Keratinocyte (primary cell): Measurements from ENCODE around the gene DOK6. TPM values are rescaled to one million over a fixed set of nuclear protein-coding genes. Genes with fewer than 3 reads are reported as not detected.
"Not testable (repeated sequence)": the region's sequence is repeated elsewhere in the genome, so short reads cannot be mapped to it uniquely, and the experiment has no call there.

ENCODE experiments used
- DNase-seq: peaks from one replicate; pipeline ENCODE4 v3.0.0-alpha.2; 2011; ENCODE audit warnings: low read depth, missing footprints, low spot score
- FAIRE-seq: peaks from 2 replicates; lab custom pipeline; 2011; peaks lifted over from hg19 to GRCh38; lab: Jason Lieb, UNC
- H2AFZ ChIP-seq: 2 replicates; pipeline ENCODE4 v1.6.0; 2012; ENCODE audit warnings: low read length, control low read depth, inconsistent platforms; ENCODE audit not compliant: control insufficient read depth
- H3K27ac ChIP-seq: 2 replicates; pipeline ENCODE4 v1.5.1; 2011; ENCODE audit warnings: low read length; ENCODE audit not compliant: control insufficient read depth, insufficient read depth
- H3K27me3 ChIP-seq: 3 replicates; pipeline ENCODE4 v1.6.0; 2011; ENCODE audit warnings: low read length; ENCODE audit not compliant: control insufficient read depth, insufficient read depth; ENCODE audit errors: extremely low read depth
- H3K36me3 ChIP-seq, 2 experiments: 2 replicates in 1 of 2; 3 replicates in 1 of 2; pipeline ENCODE4 v1.5.1; 2011; ENCODE audit warnings: low read length in 2 of 2, mild to moderate bottlenecking in 1 of 2; ENCODE audit not compliant: control insufficient read depth in 2 of 2, insufficient read depth in 2 of 2; ENCODE audit errors: extremely low read depth in 1 of 2
- H3K4me1 ChIP-seq: 3 replicates; pipeline ENCODE4 v1.5.1; 2011; ENCODE audit warnings: low read length; ENCODE audit not compliant: control insufficient read depth, insufficient read depth; ENCODE audit errors: extremely low read depth
- H3K4me2 ChIP-seq: 3 replicates; pipeline ENCODE4 v1.6.0; 2011; ENCODE audit warnings: low read depth, low read length; ENCODE audit not compliant: control insufficient read depth, insufficient read depth; ENCODE audit errors: extremely low read depth
- H3K4me3 ChIP-seq, 3 experiments: fragments of 200-600 bp in 1 of 3; sonication (generic) in 1 of 3; 2 replicates in 2 of 3; 3 replicates in 1 of 3; pipeline ENCODE4 v1.5.1; 2011 to 2016; ENCODE audit warnings: low read length in 3 of 3, mild to moderate bottlenecking in 3 of 3, control low read depth in 2 of 3, inconsistent platforms in 1 of 3, low read depth in 1 of 3, mixed read lengths in 1 of 3, mixed run types in 1 of 3, moderate library complexity in 1 of 3; ENCODE audit not compliant: control insufficient read depth in 2 of 3, insufficient read depth in 2 of 3; ENCODE audit errors: extremely low read depth in 1 of 3
- H3K79me2 ChIP-seq: 2 replicates; pipeline ENCODE4 v1.6.0; 2012; ENCODE audit warnings: low read length; ENCODE audit not compliant: control insufficient read depth, insufficient read depth
- H3K9ac ChIP-seq: 3 replicates; pipeline ENCODE4 v1.6.0; 2011; ENCODE audit warnings: low read length; ENCODE audit not compliant: control insufficient read depth, insufficient read depth; ENCODE audit errors: extremely low read depth
- H3K9me1 ChIP-seq: 3 replicates; pipeline ENCODE4 v1.6.0; 2011; ENCODE audit warnings: low read length; ENCODE audit not compliant: control insufficient read depth, insufficient read depth; ENCODE audit errors: extremely low read depth
- H3K9me3 ChIP-seq: 2 replicates; pipeline ENCODE4 v1.5.1; 2012; ENCODE audit warnings: low read depth, low read length; ENCODE audit not compliant: control insufficient read depth
- H4K20me1 ChIP-seq: 3 replicates; pipeline ENCODE4 v1.6.0; 2011; ENCODE audit warnings: low read length; ENCODE audit not compliant: control insufficient read depth, insufficient read depth; ENCODE audit errors: extremely low read depth
- EZH2 ChIP-seq: IDR thresholded peaks from one replicate; pipeline ENCODE4 v1.6.1; 2012; ENCODE audit warnings: inconsistent platforms, mild to moderate bottlenecking, low read length, moderate library complexity
- dilution Hi-C: fragments of 300-500 bp; cut with MboI; formaldehyde crosslinking; loops from one replicate; pipeline ENCODE4 v1.7.0; 2020; ENCODE audit warnings: low sequenced_read_pairs; ENCODE audit not compliant: extremely low pct_ligation_motif_present
- polyA plus RNA-seq, 5 experiments: library from polyadenylated mRNA; depleted of rRNA in 3 of 5; stranded (reverse) in 3 of 5; stranded (forward) in 1 of 5; unstranded in 1 of 5; fragments of >200 nt; gene quantifications; 1 replicate in 1 of 5; 2 replicates in 3 of 5; 3 replicates in 1 of 5; pipeline versions ENCODE4 v1.2.1 to v1.2.3, GENCODE V29; 2011 to 2012; ENCODE audit warnings: missing spikeins in 2 of 5, low read depth in 1 of 5, low replicate concordance in 1 of 5
- TF ChIP-seq, protein P1 (sequence below), 3 experiments: IDR thresholded peaks in 1 of 3; conservative IDR thresholded peaks in 1 of 3; optimal IDR thresholded peaks in 1 of 3; 2 replicates in 2 of 3; 3 replicates in 1 of 3; pipeline versions ENCODE3 to v1.5.1; 2011; ENCODE audit warnings: low read length in 3 of 3, mild to moderate bottlenecking in 3 of 3, moderate library complexity in 2 of 3, control low read depth in 1 of 3, inconsistent platforms in 1 of 3; ENCODE audit not compliant: insufficient read depth in 2 of 3; ENCODE audit errors: extremely low read depth in 1 of 3

Gene DOK6
- polyA plus RNA-seq, 1 donor (not counting 4 experiments of a cell fraction or from before 2014, with no cell fraction given) = not detected

DNA sequence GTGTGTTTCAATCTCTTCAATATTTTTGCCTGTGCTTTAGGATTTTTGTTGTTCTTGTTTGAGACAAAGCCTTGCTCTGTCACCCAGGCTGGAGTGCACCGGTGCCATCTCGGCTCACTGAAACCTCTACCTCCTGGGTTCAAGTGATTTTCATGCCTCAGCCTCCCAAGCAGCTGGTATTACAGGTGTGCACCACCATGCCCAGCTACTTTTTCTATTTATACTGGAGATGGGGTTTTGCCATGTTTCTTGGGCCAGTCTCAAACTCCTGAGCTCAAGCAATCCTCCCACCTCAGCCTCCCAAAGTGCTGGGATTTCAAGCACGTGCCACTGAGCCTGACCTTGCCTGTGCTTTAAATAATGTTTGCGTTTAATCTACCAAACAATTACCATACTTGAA lies 43.1 kb upstream of the DOK6 start:
- H3K27me3 ChIP-seq = no peaks in the 10 kb centered on the region
- H3K4me1 ChIP-seq = no peaks in the 10 kb centered on the region
- no peak overlapping the region for H3K4me3 ChIP-seq
- no peak overlapping the region for H3K9ac ChIP-seq
- H2AFZ ChIP-seq = no peak overlapping the region
- no peak overlapping the region for H3K27ac ChIP-seq
- TF ChIP-seq EZH2 = no peak
- TF ChIP-seq, protein P1, sequence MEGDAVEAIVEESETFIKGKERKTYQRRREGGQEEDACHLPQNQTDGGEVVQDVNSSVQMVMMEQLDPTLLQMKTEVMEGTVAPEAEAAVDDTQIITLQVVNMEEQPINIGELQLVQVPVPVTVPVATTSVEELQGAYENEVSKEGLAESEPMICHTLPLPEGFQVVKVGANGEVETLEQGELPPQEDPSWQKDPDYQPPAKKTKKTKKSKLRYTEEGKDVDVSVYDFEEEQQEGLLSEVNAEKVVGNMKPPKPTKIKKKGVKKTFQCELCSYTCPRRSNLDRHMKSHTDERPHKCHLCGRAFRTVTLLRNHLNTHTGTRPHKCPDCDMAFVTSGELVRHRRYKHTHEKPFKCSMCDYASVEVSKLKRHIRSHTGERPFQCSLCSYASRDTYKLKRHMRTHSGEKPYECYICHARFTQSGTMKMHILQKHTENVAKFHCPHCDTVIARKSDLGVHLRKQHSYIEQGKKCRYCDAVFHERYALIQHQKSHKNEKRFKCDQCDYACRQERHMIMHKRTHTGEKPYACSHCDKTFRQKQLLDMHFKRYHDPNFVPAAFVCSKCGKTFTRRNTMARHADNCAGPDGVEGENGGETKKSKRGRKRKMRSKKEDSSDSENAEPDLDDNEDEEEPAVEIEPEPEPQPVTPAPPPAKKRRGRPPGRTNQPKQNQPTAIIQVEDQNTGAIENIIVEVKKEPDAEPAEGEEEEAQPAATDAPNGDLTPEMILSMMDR (optimal IDR thresholded peaks at IDR 0.05 in 1 of 3, IDR thresholded peaks at IDR 0.05 in 1 of 3, conservative IDR thresholded peaks at IDR 0.05 in 1 of 3; ENCODE audit: extremely low read depth in 1 of 3, insufficient read depth in 2 of 3, low read length in 3 of 3) = no peak
- no peaks in the 10 kb centered on the region for H4K20me1 ChIP-seq
- no peaks in the 10 kb centered on the region for H3K79me2 ChIP-seq
- dilution Hi-C loops = no loop called here
- no peaks in the 10 kb centered on the region for H3K9me1 ChIP-seq
- FAIRE-seq = no peak
- H3K4me2 ChIP-seq = no peak overlapping the region
- no peaks in the 10 kb centered on the region for H3K36me3 ChIP-seq
- no peaks in the 10 kb centered on the region for H3K9me3 ChIP-seq
- no peak for DNase-seq

DNA sequence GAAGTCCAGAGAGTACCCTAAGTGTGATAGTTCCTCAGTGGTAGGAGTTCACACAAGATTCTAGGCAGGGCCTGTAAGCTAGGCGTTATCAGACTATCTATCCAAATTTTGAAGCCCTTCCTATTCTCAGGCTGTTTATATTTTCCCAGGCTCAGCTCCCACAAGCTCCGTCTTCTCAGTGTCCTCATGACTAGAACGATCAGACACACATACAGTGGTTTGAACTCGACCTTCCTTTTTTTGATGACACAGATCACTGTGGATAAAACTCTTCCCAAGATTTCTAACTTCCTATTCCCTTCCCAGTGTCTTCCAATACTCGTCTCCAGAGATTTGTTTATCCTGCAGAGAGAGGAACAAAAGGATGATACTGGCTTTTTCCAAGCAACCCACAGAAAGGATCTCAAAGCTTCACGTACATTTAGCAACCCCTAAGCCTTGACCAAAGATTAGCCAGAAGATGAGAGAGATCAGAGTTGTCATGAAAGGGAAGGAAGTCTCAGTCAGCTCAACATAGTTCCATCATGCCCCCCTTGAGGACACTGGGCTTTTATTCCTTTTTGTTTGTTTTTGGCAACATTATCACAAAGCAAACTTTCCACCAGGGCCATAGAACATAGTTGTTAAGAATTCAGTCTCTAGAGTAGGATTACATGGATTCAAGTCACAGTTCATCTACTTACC lies 42.3 kb upstream of the DOK6 start:
- no peak overlapping the region for H2AFZ ChIP-seq
- H3K79me2 ChIP-seq = no peaks in the 10 kb centered on the region
- no peak overlapping the region for H3K27ac ChIP-seq
- H3K9ac ChIP-seq = no peak overlapping the region
- H3K9me3 ChIP-seq = no peaks in the 10 kb centered on the region
- H4K20me1 ChIP-seq = no peaks in the 10 kb centered on the region
- H3K36me3 ChIP-seq = no peaks in the 10 kb centered on the region
- dilution Hi-C loops = no loop called here
- DNase-seq (no peak), FAIRE-seq (no peak)
- TF ChIP-seq, protein P1 (optimal IDR thresholded peaks at IDR 0.05 in 1 of 3, IDR thresholded peaks at IDR 0.05 in 1 of 3, conservative IDR thresholded peaks at IDR 0.05 in 1 of 3; ENCODE audit: extremely low read depth in 1 of 3, insufficient read depth in 2 of 3, low read length in 3 of 3) = no peak
- no peak for TF ChIP-seq EZH2
- H3K4me2 ChIP-seq = no peak overlapping the region
- no peaks in the 10 kb centered on the region for H3K27me3 ChIP-seq
- H3K4me1 ChIP-seq = no peaks in the 10 kb centered on the region
- H3K9me1 ChIP-seq = no peaks in the 10 kb centered on the region
- no peak overlapping the region for H3K4me3 ChIP-seq

DNA sequence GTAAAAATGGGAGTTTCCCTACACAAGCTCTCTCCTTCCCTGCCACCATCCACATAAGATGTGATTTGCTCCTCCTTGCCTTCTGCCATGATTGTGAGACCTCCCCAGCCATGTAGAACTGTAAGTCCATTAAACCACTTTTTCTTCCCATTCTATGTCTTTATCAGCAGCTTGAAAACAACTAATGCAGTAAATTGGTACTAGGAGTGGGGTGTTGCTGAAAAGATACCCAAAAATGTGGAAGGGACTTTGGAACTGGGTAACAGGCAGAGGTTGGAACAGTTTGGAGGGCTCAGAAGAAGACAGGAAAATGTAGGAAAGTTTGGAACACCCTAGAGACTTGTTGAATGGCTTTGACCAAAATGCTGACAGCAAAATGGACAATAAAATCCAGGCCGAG lies 40.9 kb upstream of the DOK6 start:
- H3K4me2 ChIP-seq, H3K4me3 ChIP-seq, H2AFZ ChIP-seq, FAIRE-seq, H3K36me3 ChIP-seq, H3K4me1 ChIP-seq, H3K79me2 ChIP-seq, H3K27me3 ChIP-seq, H3K27ac ChIP-seq, H4K20me1 ChIP-seq, H3K9me1 ChIP-seq, DNase-seq, dilution Hi-C loops, H3K9ac ChIP-seq, H3K9me3 ChIP-seq: not testable (repeated sequence)
